Neural cell (in vitro differentiated cells): ENCODE data around the gene TECPR2. TPM values are rescaled to one million over a fixed set of nuclear protein-coding genes. Genes with fewer than 3 reads are reported as not detected.

ENCODE experiments used
- H2AFZ ChIP-seq: fragments of 200-600, 300-800 bp; sonication (generic), shearing (Covaris generic); 2 replicates; pipeline ENCODE4 v1.6.0; 2014; ENCODE audit warnings: low read depth, mild to moderate bottlenecking, antibody characterized with exemption, low read length, moderate library complexity
- H3F3A ChIP-seq: fragments of 200-600 bp; shearing (Covaris generic); 2 replicates; pipeline ENCODE4 v1.6.1; 2016; ENCODE audit warnings: mild to moderate bottlenecking, moderate library complexity, mixed read lengths, antibody characterized with exemption, low read length; ENCODE audit not compliant: insufficient read depth, poor library complexity, severe bottlenecking
- H3K27ac ChIP-seq: fragments of 200-600, 300-800 bp; sonication (generic), shearing (Covaris generic); 2 replicates; pipeline ENCODE4 v1.5.1; 2014; ENCODE audit warnings: mild to moderate bottlenecking, low read length, moderate library complexity
- H3K27me3 ChIP-seq: fragments of 300-800, 200-600 bp; sonication (generic), shearing (Covaris generic); 2 replicates; pipeline ENCODE4 v1.6.0; 2014; ENCODE audit warnings: mild to moderate bottlenecking, low read depth, low read length, moderate library complexity; ENCODE audit not compliant: insufficient read depth
- H3K36me3 ChIP-seq: fragments of 300-800, 200-600 bp; sonication (generic), shearing (Covaris generic); 2 replicates; pipeline ENCODE4 v1.5.1; 2014; ENCODE audit warnings: mild to moderate bottlenecking, antibody characterized with exemption, low read length, moderate library complexity; ENCODE audit not compliant: insufficient read depth
- H3K4me2 ChIP-seq: fragments of 300-800, 200-600 bp; sonication (generic), shearing (Covaris generic); 2 replicates; pipeline ENCODE4 v1.6.0; 2014; ENCODE audit warnings: mild to moderate bottlenecking, low read length
- H3K4me3 ChIP-seq: fragments of 300-800, 200-600 bp; sonication (generic), shearing (Covaris generic); 2 replicates; pipeline ENCODE4 v1.5.1; 2014; ENCODE audit warnings: mild to moderate bottlenecking, low read length, moderate library complexity
- H3K79me2 ChIP-seq: fragments of 200-600 bp; shearing (Covaris generic); replicated peaks from 2 replicates; pipeline ENCODE4 v1.6.0; 2014; ENCODE audit warnings: mild to moderate bottlenecking, low read length, moderate library complexity; ENCODE audit not compliant: insufficient read depth
- H3K9ac ChIP-seq: fragments of 300-800, 200-600 bp; sonication (generic), shearing (Covaris generic); 2 replicates; pipeline ENCODE4 v1.6.1; 2016; ENCODE audit warnings: mild to moderate bottlenecking, low read length, mixed read lengths
- H3K9me2 ChIP-seq: fragments of 200-600 bp; shearing (Covaris generic); 2 replicates; pipeline ENCODE4 v1.6.1; 2016; ENCODE audit warnings: mild to moderate bottlenecking, low read length, mixed read lengths; ENCODE audit not compliant: insufficient read depth
- H3K9me3 ChIP-seq: fragments of 200-600, 300-800 bp; sonication (generic), shearing (Covaris generic); 2 replicates; pipeline ENCODE4 v1.6.1; 2016; ENCODE audit warnings: mild to moderate bottlenecking, mixed run types, low read length, moderate library complexity, mixed read lengths
- H4K20me1 ChIP-seq: fragments of 200-600 bp; shearing (Covaris generic); 2 replicates; pipeline ENCODE4 v1.6.1; 2016; ENCODE audit warnings: mild to moderate bottlenecking, mixed run types; ENCODE audit not compliant: insufficient read depth
- EP300 ChIP-seq: fragments of 450-650 bp; conservative IDR thresholded peaks from 2 replicates; pipeline ENCODE4 v1.6.1; 2014; ENCODE audit warnings: antibody characterized with exemption, mild to moderate bottlenecking, moderate library complexity; ENCODE audit not compliant: poor library complexity, severe bottlenecking
- EZH2 ChIP-seq: fragments of 200-600, 300-800 bp; shearing (Covaris generic), sonication (generic); IDR thresholded peaks from 2 replicates; pipeline ENCODE4 v1.6.1; 2014; ENCODE audit warnings: antibody characterized with exemption, low read length, borderline replicate concordance, mild to moderate bottlenecking; ENCODE audit not compliant: insufficient read depth, poor library complexity, severe bottlenecking
- MXI1 ChIP-seq: fragments of 450-650 bp; conservative IDR thresholded peaks from 2 replicates; pipeline ENCODE4 v1.6.1; 2014; ENCODE audit warnings: antibody characterized with exemption, mild to moderate bottlenecking; ENCODE audit not compliant: poor library complexity, severe bottlenecking
- POLR2AphosphoS5 ChIP-seq: IDR thresholded peaks from 2 replicates; pipeline ENCODE4 v1.6.1; 2012
- RAD21 ChIP-seq: fragments of 450-650 bp; conservative IDR thresholded peaks from 2 replicates; pipeline ENCODE4 v1.6.1; 2014; ENCODE audit warnings: antibody characterized with exemption, mild to moderate bottlenecking, moderate library complexity
- REST ChIP-seq: IDR thresholded peaks from 2 replicates; pipeline ENCODE4 v1.6.1; 2012; ENCODE audit warnings: borderline replicate concordance
- SMC3 ChIP-seq: fragments of 450-650 bp; conservative IDR thresholded peaks from 2 replicates; pipeline ENCODE4 v1.6.1; 2014; ENCODE audit warnings: antibody characterized with exemption, mild to moderate bottlenecking, moderate library complexity; ENCODE audit not compliant: poor library complexity
- TAF1 ChIP-seq: IDR thresholded peaks from 2 replicates; pipeline ENCODE4 v1.6.1; 2012; ENCODE audit warnings: low read depth
- polyA plus RNA-seq: library from polyadenylated mRNA; depleted of rRNA; stranded (reverse); fragments of >200 nt; gene quantifications from 2 replicates; pipeline ENCODE4 v1.2.3, GENCODE V29; 2014
- TF ChIP-seq, protein P1 (sequence below): fragments of 450-650 bp; IDR thresholded peaks from 2 replicates; pipeline ENCODE4 v1.5.1; 2014; ENCODE audit warnings: antibody characterized with exemption, mild to moderate bottlenecking, moderate library complexity; ENCODE audit not compliant: poor library complexity, severe bottlenecking

The TECPR2 gene
- polyA plus RNA-seq, 1 donor from 2014 or later = 7.0 TPM

GRCh38 chr14:102451064-102451352, 88.3 kb downstream of the TECPR2 start:
- Histone ChIP-seq H3K27me3 (no peaks in the 10 kb centered on the region), H3K9me3 (no peaks in the 10 kb centered on the region), H3F3A (no peaks in the 10 kb centered on the region), H4K20me1 (no peaks in the 10 kb centered on the region), H3K9me2 (no peaks in the 10 kb centered on the region), H3K36me3 (no peaks in the 10 kb centered on the region), H2AFZ (no peak overlapping the region), H3K9ac (no peak overlapping the region), H3K4me3 (no peak overlapping the region), H3K79me2 (no peaks in the 10 kb centered on the region), H3K27ac (no peak overlapping the region), H3K4me2 (no peak overlapping the region)
- TF ChIP-seq, protein P1, sequence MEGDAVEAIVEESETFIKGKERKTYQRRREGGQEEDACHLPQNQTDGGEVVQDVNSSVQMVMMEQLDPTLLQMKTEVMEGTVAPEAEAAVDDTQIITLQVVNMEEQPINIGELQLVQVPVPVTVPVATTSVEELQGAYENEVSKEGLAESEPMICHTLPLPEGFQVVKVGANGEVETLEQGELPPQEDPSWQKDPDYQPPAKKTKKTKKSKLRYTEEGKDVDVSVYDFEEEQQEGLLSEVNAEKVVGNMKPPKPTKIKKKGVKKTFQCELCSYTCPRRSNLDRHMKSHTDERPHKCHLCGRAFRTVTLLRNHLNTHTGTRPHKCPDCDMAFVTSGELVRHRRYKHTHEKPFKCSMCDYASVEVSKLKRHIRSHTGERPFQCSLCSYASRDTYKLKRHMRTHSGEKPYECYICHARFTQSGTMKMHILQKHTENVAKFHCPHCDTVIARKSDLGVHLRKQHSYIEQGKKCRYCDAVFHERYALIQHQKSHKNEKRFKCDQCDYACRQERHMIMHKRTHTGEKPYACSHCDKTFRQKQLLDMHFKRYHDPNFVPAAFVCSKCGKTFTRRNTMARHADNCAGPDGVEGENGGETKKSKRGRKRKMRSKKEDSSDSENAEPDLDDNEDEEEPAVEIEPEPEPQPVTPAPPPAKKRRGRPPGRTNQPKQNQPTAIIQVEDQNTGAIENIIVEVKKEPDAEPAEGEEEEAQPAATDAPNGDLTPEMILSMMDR = no peak
- no peak for TF ChIP-seq TAF1

GRCh38 chr14:102452302-102452701, 89.6 kb downstream of the TECPR2 start:
- no peaks in the 10 kb centered on the region for H3F3A ChIP-seq
- no peak overlapping the region for H3K27ac ChIP-seq
- no peaks in the 10 kb centered on the region for H3K9me3 ChIP-seq
- no peak overlapping the region for H3K4me3 ChIP-seq
- H3K9me2 ChIP-seq = no peaks in the 10 kb centered on the region
- no peaks in the 10 kb centered on the region for H3K36me3 ChIP-seq
- H3K27me3 ChIP-seq = no peaks in the 10 kb centered on the region
- H4K20me1 ChIP-seq = no peaks in the 10 kb centered on the region
- H3K4me2 ChIP-seq = no peak overlapping the region
- no peaks in the 10 kb centered on the region for H3K79me2 ChIP-seq
- TF ChIP-seq POLR2AphosphoS5 (no peak), MXI1 (no peak), REST (no peak), TAF1 (no peak)
- H3K9ac ChIP-seq = no peak overlapping the region
- H2AFZ ChIP-seq = no peak overlapping the region

- TF ChIP-seq RAD21 (no peak), REST (no peak), TAF1 (no peak), SMC3 (no peak), EZH2 (no peak), EP300 (no peak), POLR2AphosphoS5 (no peak), MXI1 (no peak)
- TF ChIP-seq, protein P1 = no peak
- Histone ChIP-seq H3F3A (no peaks in the 10 kb centered on the region), H3K27ac (no peak overlapping the region), H3K36me3 (no peaks in the 10 kb centered on the region), H3K27me3 (no peaks in the 10 kb centered on the region), H3K9me3 (no peaks in the 10 kb centered on the region), H3K4me3 (no peak overlapping the region), H3K9me2 (no peaks in the 10 kb centered on the region), H3K9ac (no peak overlapping the region), H2AFZ (no peak overlapping the region), H3K79me2 (no peaks in the 10 kb centered on the region), H4K20me1 (no peaks in the 10 kb centered on the region), H3K4me2 (no peak overlapping the region)
Measured at GRCh38 chr14:102454711-102455110, 92.0 kb downstream of the TECPR2 start.
